Left ventricle myocardium inferior (tissue), 1 donor: ENCODE data around the gene MARCHF6. TPM values are rescaled to one million over a fixed set of nuclear protein-coding genes. Genes with fewer than 3 reads are reported as not detected.
A peak's percentile ranks its signal among the peaks of the same experiment; 100 is the strongest.

Experiments
- DNase-seq: peaks from one replicate; pipeline ENCODE4 v3.0.0-alpha.2; 2020
- H3K27ac ChIP-seq: fragments of 200-600 bp; replicated peaks from 2 replicates; pipeline ENCODE4 v1.8.0; 2021
- H3K27me3 ChIP-seq: fragments of 200-600 bp; 2 replicates; pipeline ENCODE4 v1.8.0; 2021; ENCODE audit warnings: low read depth
- H3K36me3 ChIP-seq: fragments of 200-600 bp; 2 replicates; pipeline ENCODE4 v1.8.0; 2021
- H3K4me1 ChIP-seq: fragments of 200-600 bp; 2 replicates; pipeline ENCODE4 v1.8.0; 2021
- H3K4me3 ChIP-seq: fragments of 200-600 bp; 2 replicates; pipeline ENCODE4 v1.8.0; 2021; ENCODE audit warnings: mild to moderate bottlenecking, moderate library complexity
- H3K9me3 ChIP-seq: fragments of 200-600 bp; replicated peaks from 2 replicates; pipeline ENCODE4 v1.8.0; 2021
- intact Hi-C: fragments of 100-400 bp; cut with micrococcal nuclease; formaldehyde crosslinking; loops from one replicate; pipeline ENCODE4 v1.11.0; 2022
- total RNA-seq: library from RNA; stranded (reverse); fragmentation: NEBNext Ultra II Directional; extraction: Animal tissue kit (Norgen Biotek cat#: 25700); gene quantifications from one replicate; pipeline ENCODE4 v1.2.1, GENCODE V29; 2021
- TF ChIP-seq, protein P1 (sequence below): fragments of 200-600 bp; IDR thresholded peaks from 2 replicates; pipeline ENCODE4 v1.8.0; 2021; ENCODE audit warnings: antibody characterized with exemption, mild to moderate bottlenecking, borderline replicate concordance
- donor health status: DM: no; HTN: yes; CAD: no; lungs with severe emphysema.

MARCHF6 gene
- total RNA-seq, 1 donor from 2014 or later: 162 TPM

- H3K27me3 ChIP-seq: peaks cover 10% of the 10 kb centered on the region
- H3K4me1 ChIP-seq: peaks cover 62% of the 10 kb centered on the region
- no peak overlapping the region for H3K4me3 ChIP-seq
- intact Hi-C loops: no loop called here
- H3K9me3 ChIP-seq: no peaks in the 10 kb centered on the region
- TF ChIP-seq, protein P1, sequence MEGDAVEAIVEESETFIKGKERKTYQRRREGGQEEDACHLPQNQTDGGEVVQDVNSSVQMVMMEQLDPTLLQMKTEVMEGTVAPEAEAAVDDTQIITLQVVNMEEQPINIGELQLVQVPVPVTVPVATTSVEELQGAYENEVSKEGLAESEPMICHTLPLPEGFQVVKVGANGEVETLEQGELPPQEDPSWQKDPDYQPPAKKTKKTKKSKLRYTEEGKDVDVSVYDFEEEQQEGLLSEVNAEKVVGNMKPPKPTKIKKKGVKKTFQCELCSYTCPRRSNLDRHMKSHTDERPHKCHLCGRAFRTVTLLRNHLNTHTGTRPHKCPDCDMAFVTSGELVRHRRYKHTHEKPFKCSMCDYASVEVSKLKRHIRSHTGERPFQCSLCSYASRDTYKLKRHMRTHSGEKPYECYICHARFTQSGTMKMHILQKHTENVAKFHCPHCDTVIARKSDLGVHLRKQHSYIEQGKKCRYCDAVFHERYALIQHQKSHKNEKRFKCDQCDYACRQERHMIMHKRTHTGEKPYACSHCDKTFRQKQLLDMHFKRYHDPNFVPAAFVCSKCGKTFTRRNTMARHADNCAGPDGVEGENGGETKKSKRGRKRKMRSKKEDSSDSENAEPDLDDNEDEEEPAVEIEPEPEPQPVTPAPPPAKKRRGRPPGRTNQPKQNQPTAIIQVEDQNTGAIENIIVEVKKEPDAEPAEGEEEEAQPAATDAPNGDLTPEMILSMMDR: no peak
- no peak for DNase-seq
- H3K27ac ChIP-seq: peak overlapping the region; percentile 82
- no peaks in the 10 kb centered on the region for H3K36me3 ChIP-seq
Measured at GRCh38 chr5:10329446-10329819, 24.1 kb upstream of the MARCHF6 start.

DNA sequence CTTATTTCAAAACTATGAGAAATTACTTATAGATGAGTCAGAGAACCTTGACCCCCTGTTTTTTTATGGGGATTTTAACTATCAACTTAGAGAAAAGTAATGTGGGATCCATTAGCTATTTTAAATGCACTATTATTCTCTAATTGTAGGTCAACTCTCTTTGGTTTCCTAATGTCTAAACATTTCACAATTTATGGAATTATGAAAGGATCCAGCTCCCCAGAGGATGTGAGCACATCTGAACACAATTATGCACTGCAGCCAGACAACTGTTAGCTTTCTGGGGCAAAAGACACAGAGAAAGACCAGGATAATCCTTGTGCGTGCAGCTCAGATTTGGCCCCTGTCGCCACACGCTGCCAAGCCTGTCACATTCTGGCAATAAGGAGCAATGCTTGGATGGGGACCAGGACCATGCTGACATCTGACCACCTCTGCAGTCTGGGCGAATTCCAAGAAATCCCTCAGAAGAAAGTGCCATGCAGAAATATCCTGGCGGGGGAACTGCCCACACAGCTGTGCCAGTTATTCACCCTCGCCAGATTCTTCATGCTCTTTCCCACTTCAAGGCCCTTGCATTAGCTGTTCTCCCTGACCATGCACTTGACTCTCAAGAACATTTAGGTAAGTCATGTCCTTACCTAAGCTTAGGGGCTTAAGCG, 23.5 kb upstream of the MARCHF6 start:
- TF ChIP-seq, protein P1: no peak
- Histone ChIP-seq H3K27me3 (peaks cover 10% of the 10 kb centered on the region), H3K36me3 (no peaks in the 10 kb centered on the region), H3K4me3 (peak overlapping the region; percentile 7), H3K4me1 (peaks cover 58% of the 10 kb centered on the region), H3K27ac (peak overlapping the region; percentile 82), H3K9me3 (no peaks in the 10 kb centered on the region)
- intact Hi-C loops: no loop called here
- peak; percentile 46 for DNase-seq

DNA sequence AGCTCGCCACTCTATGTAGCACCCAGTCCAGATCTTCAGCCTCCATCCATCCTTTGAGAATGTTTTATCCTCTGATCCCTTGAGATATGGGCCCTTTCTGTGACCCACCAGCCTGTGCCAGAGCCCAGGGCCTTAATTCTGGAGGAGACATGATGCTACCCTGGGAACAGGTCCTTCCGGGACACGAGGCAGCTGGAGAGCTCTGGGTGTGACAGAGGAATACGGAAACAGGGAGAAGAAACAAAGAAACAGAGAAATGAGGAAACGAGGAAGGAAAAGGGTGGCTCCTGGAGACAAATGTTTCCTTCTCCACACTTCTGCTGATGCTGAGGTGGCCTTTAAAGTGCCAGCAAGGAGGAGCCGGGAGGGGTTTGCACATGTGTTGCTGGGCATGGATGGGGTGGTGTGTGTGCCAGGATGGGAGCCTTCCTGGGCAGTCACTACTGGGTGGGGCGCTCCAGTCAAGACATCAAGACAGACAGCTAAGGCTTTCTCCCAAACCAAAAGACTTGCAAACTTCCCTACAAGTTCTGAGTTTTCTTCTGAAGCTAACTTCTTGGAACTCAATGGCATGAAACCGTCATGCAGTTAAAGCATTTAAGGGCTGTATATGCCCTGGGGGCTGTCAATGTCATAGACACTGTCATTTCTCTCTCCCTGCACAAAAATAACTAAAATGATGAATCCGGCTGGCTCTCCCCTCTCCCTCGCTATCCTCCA, 22.8 kb upstream of the MARCHF6 start:
- H3K27ac ChIP-seq: peak overlapping the region; percentile 82
- peaks cover 58% of the 10 kb centered on the region for H3K4me1 ChIP-seq
- intact Hi-C loops: no loop called here
- DNase-seq: no peak
- H3K9me3 ChIP-seq: no peaks in the 10 kb centered on the region
- peak overlapping the region; percentile 7 for H3K4me3 ChIP-seq
- peaks cover 10% of the 10 kb centered on the region for H3K27me3 ChIP-seq
- TF ChIP-seq, protein P1: no peak
- no peaks in the 10 kb centered on the region for H3K36me3 ChIP-seq

- Histone ChIP-seq H3K27ac (peak overlapping the region; percentile 82), H3K36me3 (no peaks in the 10 kb centered on the region), H3K4me3 (no peak overlapping the region), H3K27me3 (peaks cover 10% of the 10 kb centered on the region), H3K9me3 (no peaks in the 10 kb centered on the region), H3K4me1 (peaks cover 65% of the 10 kb centered on the region)
- peak; percentile 78 for DNase-seq
- TF ChIP-seq, protein P1: no peak
- intact Hi-C loops: no loop called here
Measured at GRCh38 chr5:10331341-10331796, 22.1 kb upstream of the MARCHF6 start.

DNA sequence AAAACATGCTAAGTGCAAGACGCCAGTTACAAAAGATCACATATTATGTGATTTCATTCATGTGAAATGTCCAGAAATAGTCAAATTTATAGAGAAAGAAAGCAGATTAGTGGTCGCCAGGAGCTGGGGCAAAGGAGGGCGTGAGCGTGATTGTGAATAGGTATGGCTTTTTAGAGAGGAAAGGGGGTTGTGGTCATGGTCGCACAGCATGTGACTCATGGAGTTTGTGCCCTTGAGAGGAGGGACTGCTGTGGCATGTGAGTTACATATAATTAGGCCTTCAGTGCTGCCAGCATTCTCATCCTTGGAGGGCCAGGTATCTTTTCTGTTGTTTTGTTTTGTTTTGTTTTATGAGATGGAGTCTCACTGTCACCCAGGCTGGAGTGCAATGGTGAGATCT, 21.2 kb upstream of the MARCHF6 start:
- Histone ChIP-seq H3K4me3 (no peak overlapping the region), H3K27me3 (peaks cover 10% of the 10 kb centered on the region), H3K9me3 (no peaks in the 10 kb centered on the region), H3K4me1 (peaks cover 67% of the 10 kb centered on the region), H3K27ac (peak overlapping the region; percentile 82), H3K36me3 (no peaks in the 10 kb centered on the region)
- intact Hi-C loops: no loop called here
- TF ChIP-seq, protein P1: no peak
- DNase-seq: no peak
